ENCODE data around the gene DUSP22.
A peak's percentile ranks its signal among the peaks of the same experiment; 100 is the strongest.
"Not testable (repeated sequence)": the region's sequence is repeated elsewhere in the genome, so short reads cannot be mapped to it uniquely, and the experiment has no call there.

Gene DUSP22, protein sequence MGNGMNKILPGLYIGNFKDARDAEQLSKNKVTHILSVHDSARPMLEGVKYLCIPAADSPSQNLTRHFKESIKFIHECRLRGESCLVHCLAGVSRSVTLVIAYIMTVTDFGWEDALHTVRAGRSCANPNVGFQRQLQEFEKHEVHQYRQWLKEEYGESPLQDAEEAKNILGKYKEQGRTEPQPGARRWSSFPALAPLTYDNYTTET

DNA sequence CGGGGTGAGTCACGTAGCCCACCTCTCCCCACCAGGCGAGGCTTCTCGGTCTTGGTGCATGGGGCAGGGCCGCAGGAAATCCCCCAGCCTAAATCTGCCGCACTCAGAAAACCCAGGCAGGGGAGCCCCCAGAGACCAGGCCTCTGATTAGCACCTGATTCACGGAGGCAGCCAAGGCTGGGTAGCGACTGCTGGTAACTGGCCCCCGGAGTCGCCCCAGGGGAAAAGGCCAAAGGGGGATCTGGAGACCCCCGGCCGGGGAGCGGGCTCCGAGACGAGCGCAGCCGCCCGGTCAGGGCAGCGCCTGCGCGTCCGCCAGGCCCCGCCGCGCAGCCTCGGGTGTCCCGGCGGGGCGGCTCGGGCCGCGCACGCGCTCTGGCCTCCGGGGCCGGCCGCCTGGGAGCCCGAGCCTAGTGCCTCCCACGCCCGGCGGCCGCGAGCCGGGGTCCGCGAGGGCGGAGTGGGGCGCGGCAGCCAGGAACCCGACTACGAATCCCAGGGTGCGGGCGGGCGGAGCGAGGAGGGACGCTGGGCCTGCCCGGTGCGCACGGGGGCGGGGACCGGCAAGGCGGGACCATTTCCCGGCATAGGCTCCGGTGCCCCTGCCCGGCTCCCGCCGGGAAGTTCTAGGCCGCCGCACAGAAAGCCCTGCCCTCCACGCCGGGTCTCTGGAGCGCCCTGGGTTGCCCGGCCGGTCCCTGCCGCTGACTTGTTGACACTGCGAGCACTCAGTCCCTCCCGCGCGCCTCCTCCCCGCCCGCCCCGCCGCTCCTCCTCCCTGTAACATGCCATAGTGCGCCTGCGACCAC lies at the start of gene DUSP22:
Gene DUSP22, plus strand, starts transcription at position 791 of the 809 bp plus-strand sequence. CDS start 53 bp downstream, outside the sequence.
- peak; percentile 66 to 70 for DNase-seq (ENCODE audit: low read depth in 2 of 2)

DNA sequence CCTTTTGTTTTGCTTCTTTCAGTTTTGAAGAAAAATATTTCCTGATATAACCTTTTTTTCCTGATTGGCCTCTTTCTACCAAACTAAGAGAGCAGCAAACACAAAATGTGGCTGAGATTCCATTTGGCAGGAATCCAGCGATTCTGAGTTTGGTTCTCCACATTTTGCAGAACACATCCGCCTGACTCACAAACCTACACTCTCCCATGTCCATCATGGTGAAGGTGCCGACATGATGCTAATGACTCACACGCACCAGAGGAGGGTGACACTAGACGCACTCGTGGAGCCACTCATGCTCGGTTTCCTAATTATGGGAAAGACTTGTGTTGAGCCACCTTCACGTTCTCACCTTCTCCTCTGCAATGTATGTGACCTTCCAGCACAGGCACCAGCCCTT lies 45.9 kb upstream of the DUSP22 start:
- DNase-seq (ENCODE audit: low read depth in 2 of 2) = no peak

DNA sequence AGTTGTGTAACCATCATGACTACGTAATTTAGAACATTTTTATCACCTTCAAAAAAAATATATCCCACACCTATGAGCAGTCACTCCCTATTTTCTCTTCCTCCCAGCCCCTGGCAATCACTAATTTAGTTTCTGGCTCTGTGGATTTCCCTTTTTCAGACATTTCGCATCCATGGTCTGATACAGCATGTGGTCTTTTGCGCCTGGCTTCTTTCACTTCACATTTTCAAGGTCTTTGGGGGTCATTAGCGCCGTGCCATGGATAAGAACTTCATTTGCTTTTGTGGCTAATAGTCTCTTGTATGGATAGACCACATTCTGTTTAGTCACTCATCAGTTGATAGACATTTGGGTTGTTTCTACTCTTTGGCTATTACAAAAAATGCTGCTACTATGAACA lies 44.9 kb upstream of the DUSP22 start:
- no peak for DNase-seq (ENCODE audit: low read depth in 2 of 2)

DNA sequence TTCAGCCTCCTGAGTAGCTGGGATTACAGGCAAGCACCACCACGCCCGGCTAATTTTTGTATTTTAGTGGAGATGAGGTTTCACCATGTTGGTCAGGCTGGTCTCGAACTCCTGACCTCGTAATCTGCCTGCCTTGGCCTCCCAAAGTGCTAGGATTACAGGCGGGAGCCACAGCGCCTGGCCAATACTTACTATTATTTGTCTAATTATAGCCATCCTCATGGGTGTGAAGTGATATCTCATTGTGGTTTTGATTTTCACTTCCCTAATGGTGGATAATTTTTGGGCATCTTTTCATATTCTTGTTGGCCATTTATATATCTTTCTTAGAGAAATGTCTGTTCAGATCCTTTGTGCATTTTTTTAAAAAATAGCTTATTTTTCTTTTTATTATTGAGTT lies 44.2 kb upstream of the DUSP22 start:
- DNase-seq (ENCODE audit: low read depth in 2 of 2) = not testable (repeated sequence)

DNA sequence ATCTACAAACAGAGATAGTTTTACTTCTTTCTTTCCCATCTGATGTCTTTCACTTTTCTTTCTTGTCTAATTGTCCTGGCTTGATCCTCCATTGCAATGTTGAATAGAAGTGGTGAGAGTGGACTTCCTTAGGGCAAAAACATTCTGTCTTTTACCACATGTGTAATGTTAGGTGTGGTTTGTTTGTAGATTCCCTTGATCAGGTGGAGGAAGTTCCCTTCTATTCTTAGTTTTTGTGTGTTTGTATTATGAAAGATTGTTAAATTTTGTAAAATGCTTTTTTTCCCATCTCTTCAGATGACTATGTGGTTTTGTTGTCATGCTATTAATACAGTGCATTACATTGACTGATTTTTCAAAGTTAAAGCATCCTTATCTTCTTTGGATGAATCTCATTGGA lies 41.6 kb upstream of the DUSP22 start:
- no peak for DNase-seq (ENCODE audit: low read depth in 2 of 2)

DNA sequence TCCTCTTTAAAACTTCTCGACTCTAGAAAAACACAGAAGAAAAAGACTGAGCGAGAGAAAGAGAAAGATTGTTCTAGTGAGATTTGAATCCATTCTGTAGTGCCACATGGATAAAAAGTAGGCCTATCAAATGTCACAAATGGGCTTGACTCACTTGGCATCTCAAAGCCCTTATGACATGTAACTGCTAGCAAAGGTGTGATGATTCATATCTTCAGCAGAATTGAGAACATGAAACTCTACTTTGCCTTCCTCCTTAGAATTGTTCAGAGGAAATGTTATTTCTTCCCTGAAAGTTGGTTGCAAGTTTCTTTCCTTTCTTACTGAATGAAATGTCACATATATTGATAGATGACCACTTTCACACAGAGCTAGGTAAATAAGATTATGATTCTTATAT lies 40.4 kb upstream of the DUSP22 start:
- no peak for DNase-seq (ENCODE audit: low read depth in 2 of 2)

DNA sequence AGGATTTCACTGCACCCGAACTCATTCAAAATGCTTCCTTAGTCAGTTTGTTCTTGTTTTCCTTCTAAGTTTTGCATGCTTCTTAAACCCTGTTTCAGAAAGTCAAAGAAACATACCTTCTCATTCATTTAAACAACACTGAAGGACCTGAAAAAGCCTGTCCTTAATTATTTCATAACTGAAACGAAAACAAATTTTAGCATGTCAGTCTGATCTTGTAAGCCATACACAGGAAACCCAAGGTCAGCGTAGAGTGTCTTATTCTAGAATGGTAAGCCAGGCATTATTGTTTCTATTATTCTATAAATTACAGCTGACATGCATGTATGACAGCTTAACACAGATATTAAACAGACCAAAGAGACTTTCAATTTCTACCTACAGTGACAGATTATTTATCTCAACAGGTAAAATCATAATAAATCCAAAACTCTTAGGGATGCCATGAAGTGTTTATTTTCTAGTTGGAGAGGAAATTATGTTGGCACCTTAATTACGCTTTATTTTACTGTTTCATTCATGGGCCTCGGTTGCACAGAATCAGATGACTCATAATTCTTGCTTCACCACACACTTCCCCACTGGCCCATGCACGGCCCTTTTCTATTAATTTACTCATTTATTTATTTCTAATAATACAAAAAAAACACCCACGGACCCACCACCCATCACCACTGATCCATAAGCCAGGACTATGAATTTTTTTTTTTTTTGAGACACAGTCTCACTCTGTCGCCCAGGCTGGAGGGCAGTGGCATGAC lies 39.3 kb upstream of the DUSP22 start:
- no peak for DNase-seq (ENCODE audit: low read depth in 2 of 2)

DNA sequence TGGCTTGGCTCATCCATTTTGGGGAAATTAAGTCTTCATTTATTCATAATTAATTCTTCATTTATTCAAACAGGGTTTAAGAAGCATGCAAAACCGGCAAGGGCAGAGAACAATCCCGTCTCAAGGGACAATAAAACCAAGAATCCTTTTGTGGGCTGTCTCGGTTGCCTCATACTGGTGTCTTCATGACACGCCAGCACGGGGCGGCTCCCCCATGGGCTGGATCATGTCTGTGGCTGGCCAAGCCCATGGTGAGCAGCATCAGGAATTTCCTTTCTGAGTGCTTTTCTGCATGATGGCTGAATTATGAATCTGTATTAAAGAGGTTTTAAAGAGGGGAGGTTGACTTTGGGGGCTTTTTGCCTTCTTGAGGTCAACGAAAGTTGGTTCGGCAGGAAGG lies 38.3 kb upstream of the DUSP22 start:
- DNase-seq (ENCODE audit: low read depth in 2 of 2) = no peak

DNA sequence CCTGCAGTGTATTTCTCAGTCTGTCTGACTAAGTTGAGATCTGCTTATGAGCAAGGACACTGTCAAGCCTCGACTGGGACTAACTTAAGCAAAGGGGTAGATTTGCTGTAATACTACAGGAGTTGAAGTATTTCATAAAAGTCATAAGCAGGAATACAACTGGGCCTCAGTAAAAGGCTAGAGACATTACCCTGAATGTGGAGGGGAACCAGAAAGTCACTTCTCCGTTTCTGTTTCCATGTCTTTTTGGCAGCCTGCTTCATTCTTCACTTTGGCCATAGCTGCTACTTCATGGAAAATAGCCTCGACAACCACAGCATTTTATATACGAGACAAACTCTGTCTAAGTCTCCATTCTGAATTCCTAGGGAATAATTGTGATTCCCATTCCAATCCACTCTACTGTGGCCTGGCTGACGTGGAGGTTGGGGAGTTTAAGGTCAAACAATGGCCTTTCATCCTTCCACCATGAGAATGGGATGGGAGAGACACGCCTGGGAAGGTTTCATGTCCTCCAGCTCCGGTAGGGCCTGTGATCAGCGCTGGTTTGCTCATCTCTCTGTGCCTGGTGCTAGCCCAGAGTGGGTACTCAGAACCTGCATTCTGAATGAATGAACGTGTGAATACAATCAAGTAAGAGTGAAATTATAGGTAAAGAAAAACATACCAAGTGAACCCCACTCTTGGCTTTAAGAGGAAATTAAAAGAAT lies 37.1 kb upstream of the DUSP22 start:
- no peak for DNase-seq (ENCODE audit: low read depth in 2 of 2)

DNA sequence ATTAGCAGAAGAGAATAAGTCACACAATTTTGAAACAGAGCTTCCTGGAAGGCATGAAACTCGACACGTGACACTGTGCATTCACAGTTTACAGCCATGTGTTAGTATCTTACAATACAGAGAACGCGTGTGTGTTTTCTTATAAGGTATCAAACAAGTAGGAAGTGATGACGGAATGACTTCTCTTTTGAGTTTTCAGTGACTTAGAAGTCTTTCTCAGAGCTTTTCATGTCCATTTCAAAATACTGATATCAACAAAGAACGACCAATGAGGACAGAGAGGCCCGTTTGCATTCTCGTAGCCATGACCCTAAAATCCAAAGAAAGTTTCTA lies 36.6 kb upstream of the DUSP22 start:
- DNase-seq (ENCODE audit: low read depth in 2 of 2) = no peak

DNA sequence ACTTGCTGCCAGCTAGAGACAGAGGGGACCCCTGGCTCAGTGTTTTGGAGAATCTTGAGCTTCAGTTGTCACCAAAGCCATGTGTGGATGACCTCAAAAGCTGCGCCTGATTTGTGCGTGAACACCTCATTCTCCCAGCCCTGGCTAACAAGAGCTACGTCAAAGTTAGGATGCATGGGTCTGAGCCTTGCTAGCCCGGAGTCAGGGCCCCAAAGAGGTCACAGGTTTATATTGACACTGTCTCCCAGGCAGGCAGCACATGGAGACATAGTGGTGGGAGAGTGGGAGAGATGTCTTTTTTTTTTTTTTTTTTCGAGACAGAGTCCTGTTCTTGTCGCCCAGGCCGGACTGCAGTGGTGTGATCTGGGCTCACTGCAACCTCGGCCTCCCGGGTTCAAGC lies 36.1 kb upstream of the DUSP22 start:
- no peak for DNase-seq (ENCODE audit: low read depth in 2 of 2)

DNA sequence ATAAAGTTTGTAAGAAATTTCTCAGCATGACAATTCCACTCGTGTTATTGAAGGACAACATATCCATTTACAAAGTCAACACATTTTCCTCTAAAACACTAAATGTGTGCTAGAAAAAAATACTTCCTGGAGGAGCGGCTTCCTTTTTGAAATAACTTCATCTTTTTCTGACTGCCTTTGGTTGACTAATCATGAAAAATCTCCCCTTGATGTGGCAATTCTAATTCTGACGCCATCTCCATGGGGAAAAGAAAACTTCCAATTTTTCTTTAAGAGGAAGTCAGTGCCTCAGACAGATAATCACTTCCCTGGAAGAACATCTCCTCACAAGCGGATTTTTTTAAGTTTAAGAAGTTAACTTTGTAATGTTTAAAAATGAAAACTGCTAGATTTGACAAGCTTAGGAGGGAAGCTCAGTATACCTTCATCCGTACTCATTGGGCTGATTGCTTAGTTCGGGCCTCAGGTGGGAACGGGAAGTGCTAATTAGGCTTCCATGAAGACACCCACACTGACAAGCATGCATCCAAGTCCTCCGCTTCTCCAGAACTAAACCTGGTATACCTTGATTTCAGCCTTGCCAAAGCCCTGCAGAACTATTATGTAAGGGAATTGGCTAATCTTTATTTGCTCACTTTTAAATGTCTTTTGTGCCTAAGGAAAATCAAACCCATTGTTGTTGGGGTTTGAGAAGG lies 35.1 kb upstream of the DUSP22 start:
- DNase-seq (ENCODE audit: low read depth in 2 of 2) = no peak

DNA sequence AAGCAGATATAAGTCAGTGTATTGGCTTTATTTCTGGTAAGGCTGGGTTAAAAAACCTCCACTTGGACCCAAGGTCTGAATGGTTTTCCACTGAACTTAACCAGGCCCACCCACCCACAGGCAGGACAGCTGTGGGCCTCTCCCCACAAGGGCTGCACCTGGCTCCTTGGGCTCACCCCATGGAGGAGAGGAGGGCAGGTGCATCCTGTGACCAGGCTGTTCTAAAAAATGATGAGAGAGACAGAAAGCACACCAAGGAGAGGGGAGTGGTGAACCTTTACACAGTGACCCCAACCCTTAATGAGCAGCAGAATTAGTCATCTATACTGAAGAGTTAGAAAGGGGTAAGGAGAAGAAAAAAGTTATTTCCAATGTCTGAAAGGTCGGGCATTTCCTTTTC lies 34.5 kb upstream of the DUSP22 start:
- no peak for DNase-seq (ENCODE audit: low read depth in 2 of 2)

DNA sequence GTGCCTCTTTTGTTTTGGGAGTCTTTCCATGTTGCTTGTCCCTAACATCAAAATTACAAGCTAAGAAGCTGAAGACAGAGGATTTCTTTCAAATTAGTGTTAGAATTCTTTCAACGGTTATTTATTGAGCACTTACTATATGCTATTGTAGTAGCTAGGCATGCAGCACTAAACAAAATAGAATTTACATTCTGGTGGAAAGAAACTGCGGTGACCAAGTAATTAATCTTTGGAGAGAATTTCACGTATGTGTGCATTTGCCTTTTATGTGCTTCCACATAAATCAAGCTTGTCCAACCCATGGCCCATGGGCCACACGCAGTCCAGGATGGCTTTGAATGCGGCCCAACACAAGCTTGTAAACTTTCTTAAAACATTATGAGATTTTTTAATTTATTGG lies 33.0 kb upstream of the DUSP22 start:
- no peak for DNase-seq (ENCODE audit: low read depth in 2 of 2)

DNA sequence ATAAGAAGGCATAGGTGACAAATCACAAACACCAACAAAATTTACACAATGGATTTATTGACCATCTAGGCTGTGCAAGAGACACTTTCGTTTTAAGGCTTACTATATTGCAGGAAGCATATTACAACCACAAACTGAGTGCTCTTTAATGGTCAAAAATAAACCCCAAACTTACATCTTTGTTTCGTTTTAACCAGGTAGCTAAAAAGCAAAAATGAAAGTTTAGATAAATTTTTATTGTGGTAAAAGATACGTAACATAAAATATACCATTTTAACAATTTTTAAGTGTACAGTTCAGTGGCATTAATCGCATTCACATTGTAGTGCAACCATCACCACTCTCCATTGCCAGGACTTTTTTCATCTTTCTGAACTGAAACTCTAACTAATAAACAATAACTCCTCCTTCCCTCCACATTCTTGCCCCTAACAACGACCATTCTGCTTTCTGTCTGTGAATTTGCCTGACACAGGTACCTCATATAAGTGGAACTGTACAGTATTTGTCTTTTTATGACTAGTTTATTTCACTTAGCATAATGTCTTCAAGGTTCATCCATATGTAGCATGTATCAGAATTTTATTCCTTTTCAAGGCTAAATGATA lies 32.3 kb upstream of the DUSP22 start:
- no peak for DNase-seq (ENCODE audit: low read depth in 2 of 2)

DNA sequence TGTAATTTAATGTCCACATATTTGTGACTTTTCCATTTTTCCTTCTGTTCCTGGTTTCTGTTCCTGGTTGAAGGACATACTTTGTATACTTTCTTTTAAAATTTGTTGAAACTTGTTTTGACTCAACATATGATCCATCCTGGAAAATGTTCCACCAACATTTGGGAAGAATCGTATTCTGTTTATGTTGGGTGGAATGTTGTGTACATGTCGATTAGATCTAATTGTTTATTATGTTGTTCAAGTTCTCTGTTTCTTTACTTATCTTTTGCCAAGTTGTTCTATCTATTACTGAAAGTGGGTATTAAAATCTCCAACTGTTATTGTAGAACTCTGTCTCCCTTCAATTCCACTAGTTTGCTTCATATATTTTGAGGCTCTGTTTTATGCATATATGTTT lies 27.7 kb upstream of the DUSP22 start:
- DNase-seq (ENCODE audit: low read depth in 2 of 2) = no peak

DNA sequence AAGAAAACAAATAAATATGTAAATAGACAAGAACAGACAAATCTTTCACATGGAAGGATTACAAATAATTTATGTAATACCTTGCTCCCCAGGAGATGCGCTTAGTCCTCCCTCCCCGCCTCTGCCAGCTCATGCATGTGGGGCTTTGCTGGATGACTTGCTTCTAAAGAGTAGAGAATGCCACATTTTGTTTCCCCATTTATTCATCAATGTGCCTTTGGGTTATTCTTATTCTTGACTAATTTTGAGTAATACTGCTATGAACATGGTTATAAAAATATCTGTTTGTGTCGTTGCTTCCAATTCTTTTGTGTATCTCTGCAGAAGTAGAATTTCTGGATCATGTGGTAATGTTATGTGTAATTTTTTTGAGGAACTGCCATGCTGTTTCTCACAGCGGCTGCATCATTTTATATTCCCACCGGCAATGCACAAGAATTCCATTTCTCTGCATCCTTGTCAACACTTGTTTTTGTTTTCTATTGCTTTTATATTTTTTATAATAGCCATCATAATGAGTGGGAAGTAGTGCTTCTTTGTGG lies 23.8 kb upstream of the DUSP22 start:
- DNase-seq (ENCODE audit: low read depth in 2 of 2) = no peak

DNA sequence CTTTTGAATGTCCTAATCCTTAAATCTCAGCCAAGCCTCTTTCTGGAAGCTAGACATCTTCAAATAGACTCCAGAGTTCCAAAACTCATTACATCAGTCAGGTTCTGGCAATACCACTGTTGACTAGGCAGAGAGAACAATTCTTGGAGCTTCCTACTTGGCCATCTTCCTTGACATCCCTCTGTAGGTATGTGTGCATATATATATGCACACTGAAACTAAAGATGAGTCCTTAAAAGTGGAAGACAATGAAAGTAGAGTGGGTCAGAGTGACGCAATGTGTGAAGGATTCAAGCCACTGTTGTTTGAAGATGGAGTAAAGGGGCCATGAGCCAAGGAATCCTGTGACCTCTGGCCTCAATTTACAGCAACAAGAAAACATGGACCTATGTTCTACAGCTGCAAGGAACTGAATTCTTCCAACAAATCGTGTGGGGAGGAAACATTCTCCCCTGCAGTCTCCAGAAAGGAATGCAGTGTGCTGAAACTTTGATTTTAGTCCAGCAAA lies 18.7 kb upstream of the DUSP22 start:
- DNase-seq (ENCODE audit: low read depth in 2 of 2) = no peak

DNA sequence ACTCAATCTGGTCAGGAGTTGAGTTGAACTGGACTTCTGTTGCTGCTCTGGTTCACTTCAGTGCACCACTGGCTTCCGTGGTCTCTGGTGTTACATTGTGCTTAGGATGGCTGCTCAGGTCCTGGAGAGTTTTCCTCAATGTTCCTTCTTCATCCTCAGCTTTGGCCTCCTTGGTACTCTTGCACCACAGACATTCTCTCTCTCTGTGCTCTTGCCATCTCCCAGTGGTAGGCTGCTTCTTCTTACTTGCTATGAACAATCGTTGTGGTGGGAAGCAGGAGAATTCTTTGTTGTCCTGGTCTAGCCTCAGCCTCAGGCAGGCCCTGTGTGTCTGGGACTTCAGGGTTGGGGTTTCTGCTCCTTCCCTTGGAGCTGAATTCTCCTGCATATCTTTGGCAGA lies 14.5 kb upstream of the DUSP22 start:
- DNase-seq (ENCODE audit: low read depth in 2 of 2) = no peak

DNA sequence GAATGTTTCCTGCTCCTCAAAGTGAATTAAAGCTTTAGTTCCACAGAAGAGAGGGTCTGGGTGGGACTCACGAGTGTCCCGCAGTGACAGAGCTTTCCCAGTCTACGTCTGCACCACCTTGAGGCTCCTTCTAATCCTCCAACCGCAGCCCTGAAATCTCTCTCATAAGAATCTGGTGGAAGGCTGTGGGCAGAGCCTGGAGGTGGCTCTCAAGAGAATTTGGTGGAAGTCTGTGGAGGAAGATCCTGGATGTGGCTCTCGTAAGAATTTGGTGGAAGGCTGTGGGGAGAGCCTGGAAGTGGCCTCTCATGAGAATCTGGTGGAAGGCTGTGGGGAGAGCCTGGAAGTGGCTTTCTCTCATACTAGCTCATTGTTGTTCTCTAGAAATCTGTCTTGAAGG lies 13.8 kb upstream of the DUSP22 start:
- DNase-seq (ENCODE audit: low read depth in 2 of 2) = no peak
